Sigmoid colon (tissue), 4 donors: ENCODE results near the gene HAND2.

Source experiments
- POLR2A ChIP-seq, 2 donors: fragments of 450-650 bp; IDR thresholded peaks; one replicate each; pipeline ENCODE4 v1.6.1; 2016; ENCODE audit warnings: antibody characterized with exemption in 2 of 2, mild to moderate bottlenecking in 2 of 2, moderate library complexity in 2 of 2
- POLR2AphosphoS5 ChIP-seq, 4 donors: sonication (generic); formaldehyde crosslinking; IDR thresholded peaks; one replicate each; pipeline ENCODE4 v1.6.1; 2017; ENCODE audit warnings: antibody characterized with exemption in 4 of 4
- TF ChIP-seq, protein P1 (sequence below), 4 experiments: fragments of 450-650 bp in 3 of 4; fragments of 200-600 bp in 1 of 4; IDR thresholded peaks; one replicate each; pipeline ENCODE4 v1.5.1; 2016 to 2019; ENCODE audit warnings: antibody characterized with exemption in 4 of 4, mild to moderate bottlenecking in 3 of 4, moderate library complexity in 2 of 4

DNA sequence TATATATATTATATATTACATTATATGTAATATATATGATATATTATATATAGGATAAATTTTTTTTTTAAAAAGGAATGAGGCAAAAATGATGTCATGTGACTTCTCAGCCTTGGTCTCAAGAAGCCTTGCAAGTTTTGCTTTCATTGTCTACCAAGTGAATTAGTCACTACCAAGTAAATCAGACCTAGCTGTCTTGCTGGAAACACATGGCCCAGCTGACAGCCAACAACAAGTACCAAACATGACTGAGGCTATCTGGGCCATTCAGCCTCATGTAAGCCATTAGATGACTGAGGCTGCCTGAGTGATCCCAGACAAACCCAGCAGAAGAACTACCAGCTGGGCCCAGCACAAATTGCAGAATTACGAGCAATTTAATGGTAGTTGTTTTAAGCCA lies 44.9 kb downstream of the HAND2 start:
- TF ChIP-seq, protein P1, sequence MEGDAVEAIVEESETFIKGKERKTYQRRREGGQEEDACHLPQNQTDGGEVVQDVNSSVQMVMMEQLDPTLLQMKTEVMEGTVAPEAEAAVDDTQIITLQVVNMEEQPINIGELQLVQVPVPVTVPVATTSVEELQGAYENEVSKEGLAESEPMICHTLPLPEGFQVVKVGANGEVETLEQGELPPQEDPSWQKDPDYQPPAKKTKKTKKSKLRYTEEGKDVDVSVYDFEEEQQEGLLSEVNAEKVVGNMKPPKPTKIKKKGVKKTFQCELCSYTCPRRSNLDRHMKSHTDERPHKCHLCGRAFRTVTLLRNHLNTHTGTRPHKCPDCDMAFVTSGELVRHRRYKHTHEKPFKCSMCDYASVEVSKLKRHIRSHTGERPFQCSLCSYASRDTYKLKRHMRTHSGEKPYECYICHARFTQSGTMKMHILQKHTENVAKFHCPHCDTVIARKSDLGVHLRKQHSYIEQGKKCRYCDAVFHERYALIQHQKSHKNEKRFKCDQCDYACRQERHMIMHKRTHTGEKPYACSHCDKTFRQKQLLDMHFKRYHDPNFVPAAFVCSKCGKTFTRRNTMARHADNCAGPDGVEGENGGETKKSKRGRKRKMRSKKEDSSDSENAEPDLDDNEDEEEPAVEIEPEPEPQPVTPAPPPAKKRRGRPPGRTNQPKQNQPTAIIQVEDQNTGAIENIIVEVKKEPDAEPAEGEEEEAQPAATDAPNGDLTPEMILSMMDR (IDR thresholded peaks at IDR 0.05) = no peak
- TF ChIP-seq POLR2AphosphoS5 (IDR thresholded peaks at IDR 0.05) (peak in 3 of 4 donors; percentile 6 to 26 (median 21)), POLR2A (IDR thresholded peaks at IDR 0.05) (no peak)
